ENCODE measurements around the gene CIB4.

CIB4 gene

GRCh38 chr2:26612522-26613240 lies 28.5 kb downstream of the CIB4 start:
- Mint-ChIP-seq H3K27me3 (peaks cover 6% of the 10 kb centered on the region), H3K4me1 (peaks cover 28% of the 10 kb centered on the region), H3K9me3 (no peaks in the 10 kb centered on the region), H3K4me3 (no peak overlapping the region), H3K27ac (no peak overlapping the region)
- DNase-seq: no peak
- no peak for ATAC-seq

DNA sequence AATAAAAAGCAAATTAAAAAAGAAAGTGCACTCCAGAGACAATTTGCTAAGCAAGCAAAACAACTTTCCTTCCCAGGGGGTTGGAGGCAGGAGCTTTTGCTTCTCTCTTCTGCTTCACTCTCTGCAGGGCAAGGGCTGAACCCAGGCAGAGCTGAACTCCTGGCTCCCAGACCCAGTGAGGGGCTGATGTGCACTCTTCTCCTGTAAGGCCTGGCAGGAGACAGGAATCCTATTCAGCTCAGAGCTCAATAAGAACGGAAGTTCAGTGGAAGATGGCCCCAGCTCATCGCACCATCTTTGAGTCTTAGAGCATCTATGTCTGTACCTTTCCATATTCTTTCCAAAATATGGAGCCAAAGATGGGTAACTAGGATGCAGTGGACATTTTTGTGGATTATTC lies 29.1 kb downstream of the CIB4 start:
- Mint-ChIP-seq H3K27me3 (peaks cover 6% of the 10 kb centered on the region), H3K27ac (peak overlapping the region in 1 of 2 donors; percentile 64), H3K9me3 (no peaks in the 10 kb centered on the region), H3K4me3 (no peak overlapping the region), H3K4me1 (peaks cover 28% of the 10 kb centered on the region)
- DNase-seq: no peak
- no peak for ATAC-seq

GRCh38 chr2:26610504-26611335 lies 30.4 kb downstream of the CIB4 start:
- H3K27ac Mint-ChIP-seq: peak overlapping the region in 1 of 2 donors; percentile 77
- no peaks in the 10 kb centered on the region for H3K27me3 Mint-ChIP-seq
- ATAC-seq (no peak), DNase-seq (no peak)
- no peaks in the 10 kb centered on the region for H3K9me3 Mint-ChIP-seq
- no peak overlapping the region for H3K4me3 Mint-ChIP-seq
- peaks cover 28% of the 10 kb centered on the region for H3K4me1 Mint-ChIP-seq

DNA sequence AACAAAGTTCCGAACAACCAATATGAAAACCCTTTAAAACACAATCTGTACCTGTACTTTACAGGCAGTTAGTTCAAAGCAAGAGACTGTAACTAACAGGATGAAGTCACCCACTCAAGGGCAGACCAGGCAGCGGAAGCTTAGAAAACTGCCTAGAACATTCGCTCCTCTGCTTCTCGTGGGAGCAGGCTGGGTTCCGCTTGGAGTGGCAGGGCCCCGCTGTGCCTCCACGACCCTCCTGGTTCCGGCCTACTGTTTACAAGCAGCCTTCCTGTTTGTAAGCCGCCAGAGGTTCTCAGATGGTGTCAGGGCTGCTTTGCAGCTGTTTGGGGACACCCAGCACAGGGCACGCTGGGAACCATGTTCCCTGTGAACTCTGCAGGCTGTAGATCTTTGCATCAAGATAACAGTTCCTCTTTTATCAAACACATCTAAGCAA lies 31.3 kb downstream of the CIB4 start:
- ATAC-seq (peak; percentile 66), DNase-seq (no peak)
- H3K4me1 Mint-ChIP-seq: peaks cover 28% of the 10 kb centered on the region
- H3K27ac Mint-ChIP-seq: peak overlapping the region in 1 of 2 donors; percentile 54
- H3K27me3 Mint-ChIP-seq: no peaks in the 10 kb centered on the region
- no peak overlapping the region for H3K4me3 Mint-ChIP-seq
- H3K9me3 Mint-ChIP-seq: no peaks in the 10 kb centered on the region

DNA sequence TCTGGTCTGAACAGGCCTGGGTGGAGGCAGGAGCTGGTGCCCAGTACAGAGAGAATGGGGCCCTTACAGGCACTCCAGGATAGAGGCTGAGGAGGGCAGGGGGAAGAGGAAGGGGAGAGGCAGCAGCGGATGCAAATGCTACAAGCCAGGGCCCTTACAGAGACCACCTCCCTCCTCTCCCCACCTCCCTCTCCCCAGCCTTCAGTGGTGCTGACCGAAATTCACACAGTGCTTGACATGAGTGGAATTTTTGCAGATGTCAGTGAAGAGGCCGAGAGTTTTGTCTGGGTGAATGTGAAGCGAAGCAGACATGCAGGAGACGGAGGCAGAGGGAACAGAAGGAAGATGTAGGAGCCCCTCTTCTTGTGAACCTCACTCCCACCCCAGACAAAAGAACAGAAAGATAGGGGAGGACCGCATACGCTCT lies 31.9 kb downstream of the CIB4 start:
- no peak for DNase-seq
- no peaks in the 10 kb centered on the region for H3K27me3 Mint-ChIP-seq
- H3K9me3 Mint-ChIP-seq: no peaks in the 10 kb centered on the region
- ATAC-seq: peak; percentile 31
- peaks cover 28% of the 10 kb centered on the region for H3K4me1 Mint-ChIP-seq
- H3K4me3 Mint-ChIP-seq: no peak overlapping the region
- H3K27ac Mint-ChIP-seq: peak overlapping the region in 1 of 2 donors; percentile 66

- ATAC-seq: no peak
- H3K4me1 Mint-ChIP-seq: peaks cover 28% of the 10 kb centered on the region
- H3K27me3 Mint-ChIP-seq: no peaks in the 10 kb centered on the region
- DNase-seq: no peak
- peak overlapping the region in 1 of 2 donors; percentile 66 for H3K27ac Mint-ChIP-seq
- H3K4me3 Mint-ChIP-seq: no peak overlapping the region
- no peaks in the 10 kb centered on the region for H3K9me3 Mint-ChIP-seq
Observed at GRCh38 chr2:26608557-26608956, 32.6 kb downstream of the CIB4 start.

- Mint-ChIP-seq H3K27me3 (peaks cover 4% of the 10 kb centered on the region), H3K4me3 (no peak overlapping the region), H3K4me1 (peaks cover 28% of the 10 kb centered on the region), H3K27ac (no peak overlapping the region), H3K9me3 (no peaks in the 10 kb centered on the region)
- DNase-seq (no peak), ATAC-seq (no peak)
Observed at GRCh38 chr2:26607698-26608097, 33.5 kb downstream of the CIB4 start.

DNA sequence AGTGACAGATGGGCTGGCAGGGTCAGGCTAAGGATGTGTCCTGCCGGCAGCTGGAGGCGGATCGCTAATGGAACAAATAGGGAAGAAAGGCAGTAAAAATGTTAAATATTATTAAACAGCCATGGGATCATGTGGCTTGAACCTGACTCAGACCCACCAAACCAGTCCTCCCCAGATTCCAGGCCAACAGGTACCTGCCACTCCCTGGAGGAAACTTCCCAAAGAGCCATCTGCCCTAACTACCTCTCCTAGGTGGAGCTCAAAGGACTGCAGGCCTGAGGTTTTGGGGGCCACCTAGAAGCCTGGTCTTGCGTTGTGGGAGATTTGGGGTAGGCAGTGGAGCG lies 34.3 kb downstream of the CIB4 start:
- Mint-ChIP-seq H3K4me3 (no peak overlapping the region), H3K4me1 (peaks cover 28% of the 10 kb centered on the region), H3K9me3 (no peaks in the 10 kb centered on the region), H3K27me3 (peaks cover 13% of the 10 kb centered on the region), H3K27ac (no peak overlapping the region)
- no peak for ATAC-seq
- DNase-seq: no peak

GRCh38 chr2:26605999-26606846 lies 34.9 kb downstream of the CIB4 start:
- no peaks in the 10 kb centered on the region for H3K9me3 Mint-ChIP-seq
- H3K27me3 Mint-ChIP-seq: peaks cover 19% of the 10 kb centered on the region
- ATAC-seq (no peak), DNase-seq (no peak)
- peak overlapping the region in 1 of 2 donors; percentile 4 for H3K27ac Mint-ChIP-seq
- no peak overlapping the region for H3K4me3 Mint-ChIP-seq
- H3K4me1 Mint-ChIP-seq: peaks cover 28% of the 10 kb centered on the region

DNA sequence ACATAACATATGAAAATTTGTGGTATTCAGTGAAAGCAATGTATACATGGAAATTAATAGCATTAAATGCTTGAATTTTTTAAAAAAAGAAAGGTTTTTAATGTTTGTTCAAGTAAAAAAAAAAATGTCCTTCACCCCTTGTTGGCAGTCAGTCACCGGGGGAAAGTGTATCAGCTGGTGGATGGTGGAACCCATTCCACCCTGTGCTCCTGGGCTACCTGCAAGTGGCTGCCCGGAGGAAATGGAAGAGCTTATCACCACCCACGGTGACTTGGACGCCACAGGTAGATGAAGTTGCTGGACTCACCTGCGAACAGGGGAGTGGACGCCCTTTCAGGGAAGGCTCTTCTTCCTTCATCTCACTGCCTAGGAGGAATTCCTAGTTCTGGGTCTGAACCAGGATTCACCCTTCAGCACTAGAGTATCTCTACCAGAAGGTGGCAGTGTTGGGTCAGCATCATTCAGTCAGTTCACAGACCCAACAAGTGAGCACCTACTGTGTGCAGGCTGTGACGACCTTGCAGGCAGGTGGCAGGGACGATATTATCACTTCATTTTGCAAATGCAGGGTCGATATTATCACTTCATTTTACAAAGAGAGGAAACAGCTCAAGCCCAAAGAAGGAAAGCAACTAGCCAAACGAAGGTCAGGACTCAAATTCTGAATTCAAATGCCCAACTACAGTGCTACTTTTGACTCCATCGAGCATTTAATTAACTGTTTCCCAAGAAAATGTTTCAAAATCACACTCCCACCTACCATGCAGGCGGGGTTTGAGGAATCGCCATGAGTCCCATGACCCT lies 35.8 kb downstream of the CIB4 start:
- no peaks in the 10 kb centered on the region for H3K9me3 Mint-ChIP-seq
- no peak overlapping the region for H3K4me3 Mint-ChIP-seq
- H3K27ac Mint-ChIP-seq: no peak overlapping the region
- peak; percentile 29 to 40 for DNase-seq
- H3K27me3 Mint-ChIP-seq: peaks cover 26% of the 10 kb centered on the region
- peaks cover 22% of the 10 kb centered on the region for H3K4me1 Mint-ChIP-seq
- peak; percentile 43 for ATAC-seq

- Mint-ChIP-seq H3K27me3 (peaks cover 33% of the 10 kb centered on the region), H3K9me3 (no peaks in the 10 kb centered on the region), H3K4me1 (no peaks in the 10 kb centered on the region), H3K27ac (no peak overlapping the region), H3K4me3 (no peak overlapping the region)
- DNase-seq: no peak
- no peak for ATAC-seq
Observed at GRCh38 chr2:26602575-26602974, 38.6 kb downstream of the CIB4 start.

DNA sequence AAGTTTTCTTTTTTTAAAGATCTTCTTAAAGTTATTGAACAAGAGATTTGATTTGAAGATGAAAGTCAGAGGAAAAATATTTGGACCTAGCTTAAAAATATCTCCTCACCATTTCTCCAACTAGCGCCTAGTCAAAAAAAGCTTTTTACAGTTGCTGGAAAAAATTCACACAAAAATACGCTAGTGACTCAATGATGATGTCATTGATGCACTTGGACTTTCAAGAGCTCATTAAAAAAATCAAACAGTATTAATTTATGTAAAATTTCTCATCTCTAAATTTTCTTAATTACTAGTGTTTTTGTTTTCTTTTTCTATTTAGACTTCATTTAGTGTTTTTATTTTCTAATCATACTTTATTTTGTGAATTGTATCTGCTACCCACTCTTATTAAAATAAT lies 41.8 kb downstream of the CIB4 start:
- no peak for DNase-seq
- H3K27ac Mint-ChIP-seq: no peak overlapping the region
- no peak overlapping the region for H3K4me3 Mint-ChIP-seq
- H3K9me3 Mint-ChIP-seq: no peaks in the 10 kb centered on the region
- peaks cover 12% of the 10 kb centered on the region for H3K4me1 Mint-ChIP-seq
- no peak for ATAC-seq
- H3K27me3 Mint-ChIP-seq: peaks cover 45% of the 10 kb centered on the region

DNA sequence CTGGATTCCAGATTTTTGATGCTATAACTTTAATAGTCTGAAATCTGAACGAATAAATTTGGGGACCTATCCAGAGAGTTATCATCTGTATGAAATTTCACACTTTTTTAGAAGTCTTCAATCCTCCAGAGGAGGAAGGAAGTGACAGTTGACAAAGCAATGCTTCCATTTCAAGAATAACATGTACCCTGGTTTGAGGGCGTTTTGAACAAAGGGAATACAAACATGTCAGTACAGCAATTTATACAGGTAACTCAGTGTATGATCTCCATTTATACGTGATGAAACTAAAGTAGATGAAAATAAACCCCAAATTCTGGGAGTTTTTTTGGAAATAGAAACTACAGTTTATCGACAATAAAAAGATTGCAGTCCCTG lies 42.2 kb downstream of the CIB4 start:
- H3K4me3 Mint-ChIP-seq: no peak overlapping the region
- DNase-seq: no peak
- peaks cover 49% of the 10 kb centered on the region for H3K27me3 Mint-ChIP-seq
- ATAC-seq: no peak
- peaks cover 12% of the 10 kb centered on the region for H3K4me1 Mint-ChIP-seq
- H3K27ac Mint-ChIP-seq: no peak overlapping the region
- no peaks in the 10 kb centered on the region for H3K9me3 Mint-ChIP-seq

DNA sequence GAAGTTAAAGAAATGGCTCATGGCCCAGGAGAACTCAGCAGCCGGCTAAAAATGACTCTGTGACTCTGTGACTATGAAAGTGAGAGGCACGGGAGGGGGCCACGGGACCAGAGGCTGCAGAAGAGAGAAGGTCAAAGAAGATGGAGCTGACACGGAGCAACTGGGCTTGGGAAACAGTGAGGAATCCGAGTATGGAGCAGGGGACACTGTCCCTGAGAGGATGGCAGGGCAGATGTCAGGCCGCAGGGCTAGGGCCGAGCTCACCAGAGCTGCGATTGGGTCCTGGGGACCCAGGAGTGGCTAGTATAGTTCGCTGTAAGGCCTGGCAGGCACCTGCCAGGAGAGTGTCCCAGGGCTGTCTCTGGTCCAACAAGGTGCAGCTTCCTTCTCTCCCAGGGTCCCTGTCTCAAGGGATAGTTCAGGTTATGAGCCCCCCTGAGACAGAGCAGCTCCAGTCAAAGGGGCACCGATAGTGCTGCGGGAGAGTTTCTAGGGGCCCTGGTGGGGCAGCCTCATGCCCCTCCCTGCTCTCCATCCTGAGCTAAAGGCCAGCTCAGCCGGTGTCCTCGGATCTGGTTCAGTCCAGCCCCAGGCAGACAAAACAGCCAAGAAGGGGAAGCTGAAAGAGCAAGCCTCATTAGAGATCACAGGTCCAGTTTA lies 42.7 kb downstream of the CIB4 start:
- Mint-ChIP-seq H3K4me3 (no peak overlapping the region), H3K27ac (no peak overlapping the region), H3K27me3 (peaks cover 53% of the 10 kb centered on the region), H3K9me3 (no peaks in the 10 kb centered on the region), H3K4me1 (peaks cover 12% of the 10 kb centered on the region)
- DNase-seq: no peak
- no peak for ATAC-seq

Data from stimulated activated naive CD8-positive, alpha-beta T cell treated with anti-CD3 and anti-CD28 coated beads, Interleukin-15, amount 100 ng/mL, for 72 hours (primary cell).